Panc1 (cell line): ENCODE results near the gene SCFD1.

Experiments
- CTCF ChIP-seq: fragments of 450-650 bp; IDR thresholded peaks from 2 replicates; pipeline ENCODE4 v1.5.1; 2017; ENCODE audit warnings: mild to moderate bottlenecking
- POLR2AphosphoS5 ChIP-seq: IDR thresholded peaks from 2 replicates; pipeline ENCODE4 v1.6.1; 2012; ENCODE audit warnings: mild to moderate bottlenecking, low read depth, low read length, moderate library complexity
- REST ChIP-seq, 2 experiments: IDR thresholded peaks; 2 replicates each; pipeline ENCODE4 v1.6.1; 2011 to 2012; ENCODE audit warnings: low read depth in 2 of 2, control low read depth in 1 of 2, low read length in 1 of 2, mild to moderate bottlenecking in 1 of 2, moderate library complexity in 1 of 2; ENCODE audit not compliant: insufficient read depth in 1 of 2
- TCF7L2 ChIP-seq: IDR thresholded peaks from 2 replicates; pipeline ENCODE4 v1.6.1; 2011; ENCODE audit warnings: mild to moderate bottlenecking, low read depth, low read length, inconsistent platforms

DNA sequence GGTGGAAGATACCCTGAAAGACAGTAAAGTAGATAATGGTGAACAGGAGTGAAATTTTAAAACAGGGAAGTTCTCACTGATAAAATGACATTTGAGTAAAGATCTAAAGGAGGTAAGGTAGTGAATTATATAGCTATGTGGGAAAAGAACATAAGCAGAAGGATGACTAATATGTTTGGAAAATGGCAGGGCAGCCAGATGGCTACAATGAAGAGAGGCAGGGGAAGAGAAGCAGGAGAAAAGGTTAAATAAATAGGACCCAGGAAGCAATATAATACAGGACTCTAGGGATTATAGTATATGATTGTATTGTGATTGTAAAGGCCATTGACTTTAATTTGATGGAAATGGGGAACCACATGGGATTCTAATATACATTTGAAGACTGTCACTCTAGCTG lies 33.0 kb downstream of the SCFD1 start:
- TF ChIP-seq CTCF = no peak
- TF ChIP-seq REST (IDR thresholded peaks at IDR 0.05; ENCODE audit: insufficient read depth in 1 of 2, low read depth in 2 of 2, low read length in 1 of 2) = no peak
- no peak for TF ChIP-seq POLR2AphosphoS5
- no peak for TF ChIP-seq TCF7L2
